GM19397 (cell line): Measurements from ENCODE around the gene SMARCC1.

Source experiments
- ATAC-seq: cut with Tn5 transposase; IDR thresholded peaks from one replicate; pipeline ENCODE4 v1.9.1; 2021; ENCODE audit warnings: mild to moderate bottlenecking, moderate library complexity; ENCODE audit not compliant: unreplicated experiment

The SMARCC1 gene

GRCh38 chr3:47592066-47592795, 189.5 kb downstream of the SMARCC1 start:
- ATAC-seq = no peak

- ATAC-seq = no peak
Observed at GRCh38 chr3:47590216-47590615, 191.5 kb downstream of the SMARCC1 start.

GRCh38 chr3:47588587-47588986, 193.1 kb downstream of the SMARCC1 start:
- ATAC-seq = no peak

GRCh38 chr3:47588053-47588452, 193.6 kb downstream of the SMARCC1 start:
- no peak for ATAC-seq

- ATAC-seq = no peak
Observed at GRCh38 chr3:47586746-47587145, 194.9 kb downstream of the SMARCC1 start.

- ATAC-seq = no peak
Observed at GRCh38 chr3:47583320-47584075, 198.2 kb downstream of the SMARCC1 start.

- no peak for ATAC-seq
Observed at GRCh38 chr3:47581835-47582234, 199.9 kb downstream of the SMARCC1 start.

GRCh38 chr3:47581422-47581821, 200.3 kb downstream of the SMARCC1 start:
- no peak for ATAC-seq

- no peak for ATAC-seq
Observed at GRCh38 chr3:47580481-47580880, 201.2 kb downstream of the SMARCC1 start.

GRCh38 chr3:47579875-47580274, 201.8 kb downstream of the SMARCC1 start:
- no peak for ATAC-seq

- no peak for ATAC-seq
Observed at GRCh38 chr3:47578691-47579632, 202.7 kb downstream of the SMARCC1 start, which contains the start of gene CSPG5. Gene CSPG5 (minus strand): TSS chr3:47578865. CDS start chr3:47578693, 172 bp downstream.

GRCh38 chr3:47578119-47578632, 203.5 kb downstream of the SMARCC1 start:
- ATAC-seq = no peak

- ATAC-seq = no peak
Observed at GRCh38 chr3:47577583-47578118, 204.0 kb downstream of the SMARCC1 start.

- ATAC-seq = no peak
Observed at GRCh38 chr3:47573190-47574172, 208.2 kb downstream of the SMARCC1 start.

GRCh38 chr3:47571391-47572175, 210.1 kb downstream of the SMARCC1 start:
- no peak for ATAC-seq

GRCh38 chr3:47568901-47569300, 212.8 kb downstream of the SMARCC1 start:
- no peak for ATAC-seq

- ATAC-seq = no peak
Observed at GRCh38 chr3:47567149-47567548, 214.5 kb downstream of the SMARCC1 start.

GRCh38 chr3:47566667-47567066, 215.0 kb downstream of the SMARCC1 start:
- no peak for ATAC-seq
